ENCODE results near the gene MPPED2.

The MPPED2 gene

GRCh38 chr11:30595934-30596333 is 9.8 kb upstream of the MPPED2 start:
- Histone ChIP-seq H3K27me3 (no peaks in the 10 kb centered on the region), H3K36me3 (no peaks in the 10 kb centered on the region), H3K9ac (no peak overlapping the region), H3K9me3 (no peaks in the 10 kb centered on the region), H4K20me1 (no peaks in the 10 kb centered on the region), H3K4me1 (no peaks in the 10 kb centered on the region), H3K4me2 (no peak overlapping the region), H3K27ac (no peak overlapping the region), H3K4me3 (no peak overlapping the region)
- no peak for TF ChIP-seq Cebpa-rat (IDR thresholded peaks at IDR 0.05)

GRCh38 chr11:30594646-30595411 is 8.7 kb upstream of the MPPED2 start:
- no peak for TF ChIP-seq Cebpa-rat (IDR thresholded peaks at IDR 0.05)

DNA sequence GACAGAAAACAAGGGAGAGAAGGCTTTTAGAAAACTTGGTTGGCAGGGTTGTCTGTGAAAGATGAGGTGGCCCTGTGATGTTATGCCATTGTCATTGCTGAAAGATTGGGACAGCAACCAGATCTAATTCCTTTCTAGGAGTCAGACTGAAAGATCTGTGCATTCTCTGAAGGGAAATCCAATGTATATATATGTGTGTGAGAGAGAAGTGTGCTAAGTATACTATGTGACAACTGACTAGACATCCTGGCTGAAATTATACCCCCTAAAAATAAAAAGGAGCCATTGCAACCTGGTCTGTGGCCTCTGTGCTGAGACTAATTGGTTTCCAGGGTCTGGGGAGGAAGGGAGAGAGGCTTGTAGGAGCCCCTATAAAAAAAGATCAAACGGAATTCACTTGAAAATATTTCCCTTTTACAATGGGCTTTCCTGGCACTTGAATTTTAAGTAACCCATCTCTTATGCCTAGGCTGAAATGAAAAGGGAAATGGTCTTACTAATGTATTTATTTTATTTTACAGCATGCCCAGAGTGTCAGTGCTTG is 1.2 kb upstream of the MPPED2 start:
- H3K4me2 ChIP-seq = peak overlapping the region; percentile 95
- peaks cover 16% of the 10 kb centered on the region; the same call in 1 of the 2 replicates for H4K20me1 ChIP-seq
- no peaks in the 10 kb centered on the region for H3K36me3 ChIP-seq
- peaks cover 62% of the 10 kb centered on the region for H3K27me3 ChIP-seq
- no peak overlapping the region for H3K27ac ChIP-seq
- H3K9me3 ChIP-seq = no peaks in the 10 kb centered on the region
- H3K4me3 ChIP-seq = no peak overlapping the region
- no peak for TF ChIP-seq Cebpa-rat (IDR thresholded peaks at IDR 0.05)
- no peak overlapping the region for H3K9ac ChIP-seq
- peaks cover 40% of the 10 kb centered on the region for H3K4me1 ChIP-seq

More at GRCh38 chr11:30594646-30595411, 8.7 kb upstream of the MPPED2 start:
- Histone ChIP-seq H4K20me1 (no peaks in the 10 kb centered on the region), H3K36me3 (no peaks in the 10 kb centered on the region), H3K4me2 (no peak overlapping the region), H3K4me1 (no peaks in the 10 kb centered on the region), H3K4me3 (no peak overlapping the region), H3K9me3 (no peaks in the 10 kb centered on the region), H3K9ac (no peak overlapping the region), H3K27ac (no peak overlapping the region), H3K27me3 (no peaks in the 10 kb centered on the region)

GRCh38 chr11:30585892-30586250 is 282 bp downstream of the MPPED2 start:
- H3K4me2 ChIP-seq = peak overlapping the region; percentile 95
- H3K4me3 ChIP-seq = peak overlapping the region; percentile 76
- H3K4me1 ChIP-seq = peaks cover 55% of the 10 kb centered on the region

GRCh38 chr11:30585125-30585891 is 845 bp downstream of the MPPED2 start:
- peaks cover 78% of the 10 kb centered on the region for H3K27me3 ChIP-seq
- peak overlapping the region; percentile 77 for H3K9ac ChIP-seq

More at GRCh38 chr11:30585892-30586250, 282 bp downstream of the MPPED2 start:
- Histone ChIP-seq H3K27me3 (peaks cover 77% of the 10 kb centered on the region), H3K9ac (peak overlapping the region; percentile 77), H3K9me3 (no peaks in the 10 kb centered on the region), H3K36me3 (no peaks in the 10 kb centered on the region), H3K27ac (peak overlapping the region; percentile 73), H4K20me1 (peaks cover 16% of the 10 kb centered on the region; the same call in 1 of the 2 replicates)
- no peak for TF ChIP-seq Cebpa-rat (IDR thresholded peaks at IDR 0.05)

GRCh38 chr11:30583476-30584280 is 2.5 kb downstream of the MPPED2 start:
- Histone ChIP-seq H3K4me1 (peaks cover 76% of the 10 kb centered on the region), H3K36me3 (no peaks in the 10 kb centered on the region), H3K9ac (no peak overlapping the region), H3K4me2 (peak overlapping the region; percentile 95), H4K20me1 (peaks cover 16% of the 10 kb centered on the region; the same call in 1 of the 2 replicates), H3K4me3 (peak overlapping the region; percentile 76; the same call in 1 of the 2 replicates), H3K27me3 (peaks cover 74% of the 10 kb centered on the region), H3K27ac (no peak overlapping the region), H3K9me3 (no peaks in the 10 kb centered on the region)
- no peak for TF ChIP-seq Cebpa-rat (IDR thresholded peaks at IDR 0.05)

More at GRCh38 chr11:30585125-30585891, 845 bp downstream of the MPPED2 start:
- Histone ChIP-seq H3K36me3 (no peaks in the 10 kb centered on the region), H3K4me2 (peak overlapping the region; percentile 95), H4K20me1 (peaks cover 16% of the 10 kb centered on the region; the same call in 1 of the 2 replicates), H3K27ac (peak overlapping the region; percentile 73), H3K4me1 (peaks cover 60% of the 10 kb centered on the region), H3K4me3 (peak overlapping the region; percentile 76), H3K9me3 (no peaks in the 10 kb centered on the region)
- TF ChIP-seq Cebpa-rat (IDR thresholded peaks at IDR 0.05) = no peak

DNA sequence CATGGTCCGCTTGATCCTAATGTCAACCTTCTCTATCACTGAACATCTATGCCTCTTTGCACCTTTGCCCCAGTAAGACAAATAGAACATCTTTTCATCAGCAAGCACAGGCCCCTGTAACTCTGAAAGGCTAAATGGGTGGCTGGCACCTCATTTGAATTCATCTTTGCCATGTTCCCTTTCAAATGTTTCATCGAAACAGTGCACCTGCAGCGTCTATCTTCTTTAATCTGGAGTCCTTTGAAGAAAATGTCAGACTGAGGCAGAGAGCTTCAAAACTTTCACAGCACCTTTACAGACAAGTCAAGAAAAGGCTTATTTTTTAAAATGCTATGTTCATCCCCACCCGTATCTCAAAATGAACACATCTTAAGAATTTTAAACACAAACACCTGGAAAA is 3.4 kb downstream of the MPPED2 start:
- Histone ChIP-seq H3K9ac (no peak overlapping the region), H3K27ac (no peak overlapping the region), H3K4me1 (peaks cover 84% of the 10 kb centered on the region), H3K36me3 (peaks cover 5% of the 10 kb centered on the region; the same call in 1 of the 2 replicates), H3K4me2 (peak overlapping the region; percentile 95), H4K20me1 (peaks cover 16% of the 10 kb centered on the region; the same call in 1 of the 2 replicates), H3K27me3 (peaks cover 70% of the 10 kb centered on the region), H3K9me3 (peaks cover 7% of the 10 kb centered on the region), H3K4me3 (no peak overlapping the region)
- no peak for TF ChIP-seq Cebpa-rat (IDR thresholded peaks at IDR 0.05)

- Histone ChIP-seq H3K36me3 (peaks cover 15% of the 10 kb centered on the region; the same call in 1 of the 2 replicates), H3K27ac (peak overlapping the region; percentile 5; the same call in 1 of the 2 replicates), H3K9me3 (peaks cover 10% of the 10 kb centered on the region), H4K20me1 (peaks cover 16% of the 10 kb centered on the region; the same call in 1 of the 2 replicates), H3K9ac (no peak overlapping the region), H3K4me1 (peaks cover 77% of the 10 kb centered on the region), H3K27me3 (peaks cover 60% of the 10 kb centered on the region), H3K4me2 (peak overlapping the region; percentile 95), H3K4me3 (0 out of 2 replicates have a peak overlapping the region, but pooled peaks have one; percentile 3)
- TF ChIP-seq Cebpa-rat (IDR thresholded peaks at IDR 0.05) = no peak
Measured at GRCh38 chr11:30581675-30582074, 4.5 kb downstream of the MPPED2 start.

DNA sequence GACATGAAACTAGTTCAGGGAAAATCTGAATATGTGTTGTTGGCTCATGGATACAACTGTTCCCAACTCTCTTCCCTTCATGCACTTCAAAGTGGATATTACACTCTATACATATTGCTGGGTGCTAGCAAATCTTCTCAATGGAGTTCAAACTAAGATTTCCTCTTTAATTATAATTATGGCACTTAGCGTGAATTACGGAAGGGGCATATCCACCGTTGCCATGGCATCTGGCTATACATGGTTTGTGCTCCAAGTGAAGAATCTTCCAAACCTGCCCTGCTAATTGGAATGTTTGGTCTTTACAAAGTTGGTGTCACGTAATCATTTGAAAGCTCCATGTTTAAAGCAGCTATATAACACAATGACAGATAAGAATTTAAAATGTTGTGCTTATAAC is 5.6 kb downstream of the MPPED2 start:
- Histone ChIP-seq H3K27ac (no peak overlapping the region), H3K36me3 (peaks cover 23% of the 10 kb centered on the region), H3K4me3 (no peak overlapping the region), H3K27me3 (peaks cover 48% of the 10 kb centered on the region), H3K9ac (no peak overlapping the region), H3K9me3 (peaks cover 10% of the 10 kb centered on the region), H4K20me1 (peaks cover 16% of the 10 kb centered on the region; the same call in 1 of the 2 replicates), H3K4me1 (peaks cover 75% of the 10 kb centered on the region), H3K4me2 (peak overlapping the region; percentile 95)
- no peak for TF ChIP-seq Cebpa-rat (IDR thresholded peaks at IDR 0.05)
